Neuron (in vitro differentiated cells): ENCODE measurements around the gene INTS15.

Experiments used
- H2AFZ ChIP-seq: one replicate; pipeline ENCODE4 v1.6.1; 2013; ENCODE audit warnings: low read depth, mild to moderate bottlenecking, inconsistent platforms, low read length, moderate library complexity
- H3K27me3 ChIP-seq: one replicate; pipeline ENCODE4 v1.6.1; 2013; ENCODE audit warnings: low read length; ENCODE audit not compliant: insufficient read depth
- H3K36me3 ChIP-seq: one replicate; pipeline ENCODE4 v1.6.1; 2013; ENCODE audit warnings: low read length; ENCODE audit not compliant: insufficient read depth
- H3K4me1 ChIP-seq: one replicate; pipeline ENCODE4 v1.6.1; 2013; ENCODE audit warnings: low read length; ENCODE audit not compliant: insufficient read depth
- H3K4me3 ChIP-seq: 2 replicates; pipeline ENCODE4 v1.5.1; 2013; ENCODE audit warnings: mild to moderate bottlenecking, low read length, moderate library complexity
- H3K9me3 ChIP-seq: one replicate; pipeline ENCODE4 v1.6.1; 2013; ENCODE audit warnings: low read length

The INTS15 gene

DNA sequence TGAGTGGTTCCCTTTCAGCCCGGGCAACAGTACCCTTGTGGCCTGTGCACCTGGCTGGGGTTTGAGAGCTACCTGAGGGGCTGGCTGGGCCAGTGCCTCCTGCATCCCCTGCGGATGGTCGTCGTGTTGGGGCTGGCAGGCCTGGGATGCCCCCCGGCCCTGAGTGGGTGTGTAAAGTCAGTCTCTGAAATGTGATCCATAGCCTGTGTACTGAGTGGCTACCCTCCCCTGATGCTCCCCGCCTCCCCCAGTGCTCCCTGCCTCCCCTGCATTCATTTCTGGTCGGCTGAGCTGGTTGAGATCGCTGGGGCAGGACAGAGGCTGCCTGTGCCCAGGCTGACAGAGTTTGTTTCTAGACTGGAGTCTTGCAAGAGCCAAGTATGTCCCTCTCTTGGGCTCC, 56.6 kb downstream of the INTS15 start:
- H3K36me3 ChIP-seq, result peaks cover 89% of the 10 kb centered on the region
- H3K4me3 ChIP-seq, result no peak overlapping the region
- H3K4me1 ChIP-seq, result no peaks in the 10 kb centered on the region
- H3K27me3 ChIP-seq, result no peaks in the 10 kb centered on the region
- H2AFZ ChIP-seq, result no peak overlapping the region
- H3K9me3 ChIP-seq, result peaks cover 52% of the 10 kb centered on the region

GRCh38 chr7:6647080-6647479, 57.3 kb downstream of the INTS15 start:
- H3K27me3 ChIP-seq, result no peaks in the 10 kb centered on the region
- H2AFZ ChIP-seq, result no peak overlapping the region
- H3K9me3 ChIP-seq, result peaks cover 58% of the 10 kb centered on the region
- no peak overlapping the region for H3K4me3 ChIP-seq
- no peaks in the 10 kb centered on the region for H3K4me1 ChIP-seq
- H3K36me3 ChIP-seq, result peaks cover 89% of the 10 kb centered on the region

GRCh38 chr7:6647541-6647940, 57.7 kb downstream of the INTS15 start:
- Histone ChIP-seq H3K9me3 (peaks cover 63% of the 10 kb centered on the region), H3K36me3 (peaks cover 89% of the 10 kb centered on the region), H3K4me3 (no peak overlapping the region), H3K27me3 (no peaks in the 10 kb centered on the region), H3K4me1 (no peaks in the 10 kb centered on the region), H2AFZ (no peak overlapping the region)

- H3K36me3 ChIP-seq, result peaks cover 88% of the 10 kb centered on the region
- H3K4me1 ChIP-seq, result no peaks in the 10 kb centered on the region
- no peak overlapping the region for H3K4me3 ChIP-seq
- peaks cover 68% of the 10 kb centered on the region for H3K9me3 ChIP-seq
- H3K27me3 ChIP-seq, result no peaks in the 10 kb centered on the region
- H2AFZ ChIP-seq, result no peak overlapping the region
Observed at GRCh38 chr7:6648066-6648814, 58.4 kb downstream of the INTS15 start.

- H3K4me3 ChIP-seq, result no peak overlapping the region
- no peak overlapping the region for H2AFZ ChIP-seq
- H3K36me3 ChIP-seq, result peaks cover 86% of the 10 kb centered on the region
- H3K27me3 ChIP-seq, result no peaks in the 10 kb centered on the region
- peaks cover 68% of the 10 kb centered on the region for H3K9me3 ChIP-seq
- H3K4me1 ChIP-seq, result no peaks in the 10 kb centered on the region
Observed at GRCh38 chr7:6648815-6649104, 58.9 kb downstream of the INTS15 start.

DNA sequence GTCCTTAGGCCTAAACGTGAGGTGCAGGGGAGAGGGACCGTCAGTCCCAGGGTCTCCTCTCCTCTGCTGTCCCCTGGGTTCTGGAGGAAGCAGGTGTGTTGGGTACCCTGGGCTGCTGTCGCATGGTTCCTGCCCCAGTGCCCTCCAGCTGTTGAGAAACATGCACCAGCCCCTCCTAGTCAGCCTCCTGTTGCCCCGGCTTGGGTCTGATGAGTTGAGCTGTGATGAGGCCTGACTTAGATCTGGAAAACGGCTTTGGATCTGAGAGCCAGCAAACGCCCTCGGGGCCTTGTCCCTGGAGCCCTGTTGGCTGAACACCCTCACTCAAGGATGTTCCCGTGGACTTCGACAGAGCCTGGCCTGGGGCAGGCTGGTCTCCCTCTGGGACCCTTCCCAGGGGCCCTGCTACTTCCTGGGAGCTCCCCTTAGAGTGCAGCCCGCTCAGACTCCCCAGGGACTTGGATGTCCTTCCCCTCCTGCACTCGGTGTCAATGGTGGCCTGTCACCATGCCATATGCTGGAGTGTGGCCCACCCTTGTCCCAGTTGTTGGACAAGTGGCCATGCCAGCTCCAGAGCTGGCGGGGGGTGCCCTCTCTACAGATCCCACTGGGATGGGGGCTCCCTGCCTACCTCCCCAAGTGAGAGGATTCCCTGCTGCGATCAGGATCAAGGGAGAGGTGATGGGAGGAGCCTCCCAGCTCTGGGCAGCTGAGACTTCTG, 59.6 kb downstream of the INTS15 start:
- Histone ChIP-seq H3K4me3 (no peak overlapping the region), H3K9me3 (peaks cover 74% of the 10 kb centered on the region), H3K4me1 (no peaks in the 10 kb centered on the region), H3K36me3 (peaks cover 84% of the 10 kb centered on the region), H3K27me3 (no peaks in the 10 kb centered on the region), H2AFZ (no peak overlapping the region)

- Histone ChIP-seq H3K27me3 (no peaks in the 10 kb centered on the region), H3K4me1 (no peaks in the 10 kb centered on the region), H3K4me3 (no peak overlapping the region), H3K9me3 (peaks cover 80% of the 10 kb centered on the region), H3K36me3 (peaks cover 84% of the 10 kb centered on the region), H2AFZ (no peak overlapping the region)
Observed at GRCh38 chr7:6650086-6650485, 60.3 kb downstream of the INTS15 start.

DNA sequence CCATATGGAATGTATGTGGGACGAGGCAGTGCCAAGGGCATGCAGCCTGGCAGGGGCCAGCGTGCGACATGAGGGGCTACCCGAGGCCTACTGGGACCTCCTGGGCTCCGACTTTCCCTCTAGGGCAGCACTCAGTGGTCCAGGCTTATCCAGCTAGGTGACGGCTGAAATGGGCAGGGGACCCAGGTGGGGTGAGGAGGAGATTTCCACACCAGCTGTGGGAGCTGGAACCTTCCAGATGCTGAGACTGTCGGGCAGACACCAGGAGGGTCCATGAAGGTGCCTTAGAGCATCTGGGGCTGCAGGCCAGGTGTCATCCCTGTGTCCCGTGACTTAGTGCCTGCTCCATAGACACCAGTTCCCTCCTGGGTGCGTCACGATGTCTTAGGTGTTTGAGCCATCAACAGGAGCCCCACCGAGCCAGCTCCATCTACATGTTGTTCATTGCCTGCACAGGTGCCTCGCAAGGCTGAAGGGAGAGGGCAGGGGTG, 60.7 kb downstream of the INTS15 start:
- H2AFZ ChIP-seq, result no peak overlapping the region
- H3K4me1 ChIP-seq, result no peaks in the 10 kb centered on the region
- H3K36me3 ChIP-seq, result peaks cover 87% of the 10 kb centered on the region
- H3K4me3 ChIP-seq, result no peak overlapping the region
- no peaks in the 10 kb centered on the region for H3K27me3 ChIP-seq
- H3K9me3 ChIP-seq, result peaks cover 85% of the 10 kb centered on the region

DNA sequence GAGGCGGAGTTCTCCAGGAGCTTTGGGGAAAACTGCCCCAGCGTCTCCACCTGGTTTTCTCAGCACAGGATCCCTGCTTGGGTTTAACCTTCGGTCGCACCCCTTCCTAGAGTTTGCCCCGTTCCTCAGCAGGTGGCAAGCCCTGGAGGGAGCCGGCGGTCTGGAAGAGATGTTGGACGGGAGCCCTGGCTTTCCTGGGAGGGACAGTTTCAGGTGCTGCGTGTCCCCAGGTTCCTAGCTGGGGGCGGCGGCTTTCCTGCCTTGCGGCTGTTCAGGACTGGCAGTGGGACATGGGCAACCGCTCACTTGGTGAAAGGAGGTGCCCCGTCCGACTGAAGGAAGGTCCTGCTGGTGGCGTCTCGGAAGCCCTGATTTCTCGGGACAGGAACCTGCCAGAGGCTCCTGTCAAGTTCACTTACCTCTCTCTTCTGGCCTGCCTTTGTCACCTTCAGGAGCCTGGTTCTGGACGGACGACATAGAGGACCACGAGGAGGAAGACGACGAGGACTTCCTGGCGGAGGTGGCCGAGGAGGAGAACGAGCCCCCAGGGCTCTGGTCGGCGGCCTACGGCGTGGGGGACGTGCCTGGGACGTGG, 62.1 kb downstream of the INTS15 start:
- no peak overlapping the region for H2AFZ ChIP-seq
- H3K4me3 ChIP-seq, result no peak overlapping the region
- no peaks in the 10 kb centered on the region for H3K4me1 ChIP-seq
- H3K9me3 ChIP-seq, result peaks cover 87% of the 10 kb centered on the region
- H3K27me3 ChIP-seq, result no peaks in the 10 kb centered on the region
- H3K36me3 ChIP-seq, result peaks cover 80% of the 10 kb centered on the region

DNA sequence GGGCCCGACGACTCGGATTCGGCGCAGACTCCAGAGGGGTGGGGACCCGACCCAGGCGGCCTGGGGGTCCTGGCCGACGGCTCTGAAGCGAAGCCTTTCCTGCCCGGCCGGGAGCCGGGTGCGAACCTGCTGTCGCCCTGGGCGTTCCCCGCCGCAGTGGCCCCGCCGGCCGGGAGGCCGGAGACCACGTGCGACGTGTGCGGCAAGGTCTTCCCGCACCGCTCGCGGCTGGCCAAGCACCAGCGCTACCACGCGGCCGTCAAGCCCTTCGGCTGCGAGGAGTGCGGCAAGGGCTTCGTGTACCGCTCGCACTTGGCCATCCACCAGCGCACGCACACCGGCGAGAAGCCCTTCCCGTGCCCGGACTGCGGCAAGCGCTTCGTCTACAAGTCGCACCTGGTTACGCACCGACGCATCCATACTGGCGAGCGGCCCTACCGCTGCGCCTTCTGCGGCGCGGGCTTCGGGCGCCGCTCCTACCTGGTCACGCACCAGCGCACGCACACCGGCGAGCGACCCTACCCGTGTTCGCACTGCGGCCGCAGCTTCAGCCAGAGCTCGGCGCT, 62.7 kb downstream of the INTS15 start:
- no peak overlapping the region for H2AFZ ChIP-seq
- peaks cover 82% of the 10 kb centered on the region for H3K9me3 ChIP-seq
- H3K4me3 ChIP-seq, result no peak overlapping the region
- no peaks in the 10 kb centered on the region for H3K4me1 ChIP-seq
- H3K36me3 ChIP-seq, result peaks cover 74% of the 10 kb centered on the region
- H3K27me3 ChIP-seq, result no peaks in the 10 kb centered on the region

- Histone ChIP-seq H3K4me3 (no peak overlapping the region), H2AFZ (no peak overlapping the region), H3K27me3 (no peaks in the 10 kb centered on the region), H3K9me3 (peaks cover 74% of the 10 kb centered on the region), H3K4me1 (no peaks in the 10 kb centered on the region), H3K36me3 (peaks cover 66% of the 10 kb centered on the region)
Observed at GRCh38 chr7:6653071-6654003, 63.5 kb downstream of the INTS15 start.

DNA sequence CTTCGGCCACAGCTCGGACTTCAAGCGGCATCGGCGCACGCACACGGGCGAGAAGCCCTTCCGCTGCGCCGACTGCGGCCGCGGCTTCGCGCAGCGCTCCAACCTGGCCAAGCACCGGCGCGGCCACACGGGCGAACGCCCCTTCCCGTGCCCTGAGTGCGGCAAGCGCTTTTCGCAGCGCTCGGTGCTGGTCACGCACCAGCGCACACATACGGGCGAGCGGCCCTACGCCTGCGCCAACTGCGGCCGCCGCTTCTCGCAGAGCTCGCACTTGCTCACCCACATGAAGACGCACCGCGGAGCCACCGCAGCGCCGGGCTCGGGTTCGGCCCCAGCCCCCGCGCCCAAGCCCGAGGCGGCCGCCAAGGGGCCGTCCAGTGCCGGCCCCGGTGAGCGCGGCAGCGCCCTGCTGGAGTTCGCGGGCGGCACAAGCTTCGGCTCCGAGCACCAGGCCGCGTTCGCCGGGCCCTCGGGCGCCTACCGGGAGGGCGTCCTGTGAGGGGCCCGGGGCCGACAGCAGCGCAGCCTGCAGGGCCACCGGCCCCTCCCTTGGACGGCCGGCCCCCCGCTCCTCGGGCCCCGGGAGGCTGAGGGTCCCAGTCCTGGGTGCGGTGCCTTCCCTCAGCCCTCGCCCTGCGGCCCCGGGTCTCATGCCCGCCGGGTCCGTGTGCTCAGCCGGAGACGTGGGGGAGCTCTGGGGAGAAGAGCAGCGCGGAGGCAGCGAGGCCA, 64.5 kb downstream of the INTS15 start:
- no peaks in the 10 kb centered on the region for H3K27me3 ChIP-seq
- peaks cover 64% of the 10 kb centered on the region for H3K9me3 ChIP-seq
- no peak overlapping the region for H2AFZ ChIP-seq
- H3K4me1 ChIP-seq, result no peaks in the 10 kb centered on the region
- H3K4me3 ChIP-seq, result no peak overlapping the region
- peaks cover 57% of the 10 kb centered on the region for H3K36me3 ChIP-seq
